ENCODE measurements around the gene FCER2. TPM values are rescaled to one million over a fixed set of nuclear protein-coding genes. Genes with fewer than 3 reads are reported as not detected.
"Not testable (repeated sequence)": the region's sequence is repeated elsewhere in the genome, so short reads cannot be mapped to it uniquely, and the experiment has no call there.

The FCER2 gene
- total RNA-seq, 1 donor from 2014 or later: not detected

GRCh38 chr19:7652061-7652641 lies 49.8 kb downstream of the FCER2 start:
- peak; percentile 77 for DNase-seq (ENCODE audit: low spot score)

DNA sequence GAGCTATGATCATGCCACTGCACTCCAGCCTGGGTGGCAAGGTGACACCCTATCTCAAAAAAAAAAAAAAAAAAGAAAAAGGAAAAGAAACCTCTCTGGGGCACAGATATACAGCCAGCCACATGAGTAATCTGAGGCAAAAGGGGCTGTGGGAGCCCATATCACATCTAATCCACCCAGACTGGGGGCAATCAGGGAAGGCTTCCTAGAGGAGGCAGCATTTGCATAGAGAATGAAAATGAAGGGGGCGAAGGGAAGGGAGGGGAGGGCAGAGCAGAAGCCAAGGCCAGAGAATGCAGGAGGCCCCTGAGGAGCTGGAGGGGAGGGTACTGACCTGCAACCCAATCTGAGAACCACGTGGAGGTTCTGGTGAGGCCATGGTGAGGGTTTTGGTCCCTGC lies 51.8 kb downstream of the FCER2 start:
- no peak for DNase-seq (ENCODE audit: low spot score)

- DNase-seq (ENCODE audit: low spot score): no peak
Observed at GRCh38 chr19:7648265-7649014, 53.5 kb downstream of the FCER2 start.

- DNase-seq (ENCODE audit: low spot score): no peak
Observed at GRCh38 chr19:7647156-7647555, 54.8 kb downstream of the FCER2 start.

DNA sequence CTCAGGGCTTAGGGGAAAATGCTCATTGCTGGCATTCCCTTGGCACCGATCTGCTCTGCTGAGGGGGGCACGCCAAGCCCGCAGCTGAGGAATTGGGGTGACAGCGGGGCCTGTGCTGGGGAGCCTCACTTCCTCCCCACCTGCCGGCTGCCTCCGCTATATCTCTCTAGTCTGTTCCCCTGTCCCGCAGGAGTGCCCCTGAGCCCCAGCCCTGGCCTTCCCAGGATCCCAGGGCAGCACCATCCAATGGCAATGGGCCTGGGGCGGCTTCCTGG lies 55.6 kb downstream of the FCER2 start:
- DNase-seq (ENCODE audit: low spot score): no peak

DNA sequence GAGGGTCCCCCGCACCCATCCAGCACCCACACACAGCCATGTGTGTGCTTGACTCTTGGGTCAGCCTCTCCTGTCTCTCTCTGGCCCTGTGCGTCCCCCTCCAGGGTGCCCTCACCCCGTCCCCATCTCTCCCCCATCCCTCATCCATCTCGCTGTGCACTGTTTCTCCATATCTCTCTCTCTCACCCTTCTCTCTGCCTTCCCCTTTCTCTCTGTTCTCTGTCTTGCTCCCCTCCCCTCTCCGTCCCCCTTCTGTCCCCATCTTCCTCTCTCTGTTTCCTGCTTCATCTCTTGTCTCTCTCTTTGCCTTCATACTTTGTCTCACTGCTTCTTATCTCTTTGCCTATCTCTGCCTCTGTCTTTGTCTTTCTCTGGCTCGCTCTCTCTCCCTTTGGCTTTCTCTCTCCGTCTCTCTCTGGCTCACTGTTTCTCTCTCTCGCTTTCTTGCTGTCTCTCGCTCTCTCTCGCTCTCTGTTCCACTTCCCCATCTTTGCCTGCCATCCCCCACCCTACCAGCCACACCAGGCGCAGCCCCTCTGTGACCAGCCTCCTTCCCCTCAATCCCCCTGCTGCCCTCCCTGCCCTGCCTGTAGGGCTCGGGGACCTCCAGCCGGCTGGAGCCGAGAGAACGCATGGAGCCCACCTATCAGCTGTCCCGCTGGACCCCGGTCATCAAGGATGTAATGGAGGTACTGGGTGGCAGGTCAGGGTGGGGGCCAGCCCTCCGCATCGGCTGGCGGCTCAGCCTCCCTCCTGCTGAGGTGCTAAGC lies 56.1 kb downstream of the FCER2 start:
- no peak for DNase-seq (ENCODE audit: low spot score)

- no peak for DNase-seq (ENCODE audit: low spot score)
Observed at GRCh38 chr19:7645163-7645562, 56.8 kb downstream of the FCER2 start.

- no peak for DNase-seq (ENCODE audit: low spot score)
Observed at GRCh38 chr19:7644550-7644877, 57.4 kb downstream of the FCER2 start.

- not testable (repeated sequence) for DNase-seq (ENCODE audit: low spot score)
Observed at GRCh38 chr19:7643629-7644549, 58.0 kb downstream of the FCER2 start.

DNA sequence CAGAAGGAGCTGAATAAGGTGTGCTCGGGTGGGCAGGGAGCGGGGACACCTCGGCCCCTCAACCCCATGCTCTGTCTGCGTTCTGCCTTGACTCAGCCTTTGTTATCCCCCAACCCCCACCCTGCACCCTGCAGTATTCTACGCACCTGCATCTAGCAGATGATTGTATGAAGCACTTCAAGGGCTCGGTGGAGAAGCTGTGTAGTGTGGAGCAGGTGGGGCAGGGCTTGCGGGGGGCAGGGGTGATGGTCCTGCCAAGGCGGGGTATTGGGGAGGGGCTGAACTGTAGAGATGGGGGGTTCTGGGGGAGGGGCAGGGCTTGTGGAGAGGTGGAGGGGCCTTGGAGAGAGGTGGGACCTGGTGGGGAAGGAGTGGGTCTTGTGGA lies 58.9 kb downstream of the FCER2 start:
- DNase-seq (ENCODE audit: low spot score): no peak

DNA sequence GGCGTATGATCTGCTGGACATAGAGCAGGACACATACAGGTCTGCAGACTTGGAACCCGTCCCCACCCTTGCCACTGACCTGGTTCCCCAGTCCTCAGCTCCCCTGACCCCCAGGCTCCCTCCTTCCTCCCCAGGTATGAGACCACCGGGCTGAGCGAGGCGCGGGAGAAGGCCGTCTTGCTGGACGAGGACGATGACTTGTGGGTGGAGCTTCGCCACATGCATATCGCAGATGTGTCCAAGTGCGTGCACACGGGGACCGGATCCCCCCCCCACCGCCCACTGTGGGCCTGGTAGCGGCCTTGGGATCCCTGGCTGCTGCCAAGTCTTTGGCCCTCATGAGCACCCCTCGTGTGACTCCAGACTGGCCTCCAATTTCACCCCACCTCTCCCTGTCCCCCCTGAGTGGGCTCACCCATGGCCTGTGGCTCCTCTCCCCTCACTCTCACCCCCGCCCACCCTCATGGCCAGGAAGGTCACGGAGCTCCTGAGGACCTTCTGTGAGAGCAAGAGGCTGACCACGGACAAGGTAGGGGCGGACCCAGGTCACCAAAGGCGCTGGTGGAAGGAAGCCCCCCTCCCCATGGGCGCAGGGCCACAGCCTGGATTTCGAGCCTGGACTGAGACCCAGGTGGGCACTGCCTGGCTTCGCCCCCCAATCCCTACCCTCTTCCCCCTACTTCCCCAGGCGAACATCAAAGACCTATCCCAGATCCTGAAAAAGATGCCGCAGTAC lies 59.5 kb downstream of the FCER2 start:
- DNase-seq (ENCODE audit: low spot score): no peak

DNA sequence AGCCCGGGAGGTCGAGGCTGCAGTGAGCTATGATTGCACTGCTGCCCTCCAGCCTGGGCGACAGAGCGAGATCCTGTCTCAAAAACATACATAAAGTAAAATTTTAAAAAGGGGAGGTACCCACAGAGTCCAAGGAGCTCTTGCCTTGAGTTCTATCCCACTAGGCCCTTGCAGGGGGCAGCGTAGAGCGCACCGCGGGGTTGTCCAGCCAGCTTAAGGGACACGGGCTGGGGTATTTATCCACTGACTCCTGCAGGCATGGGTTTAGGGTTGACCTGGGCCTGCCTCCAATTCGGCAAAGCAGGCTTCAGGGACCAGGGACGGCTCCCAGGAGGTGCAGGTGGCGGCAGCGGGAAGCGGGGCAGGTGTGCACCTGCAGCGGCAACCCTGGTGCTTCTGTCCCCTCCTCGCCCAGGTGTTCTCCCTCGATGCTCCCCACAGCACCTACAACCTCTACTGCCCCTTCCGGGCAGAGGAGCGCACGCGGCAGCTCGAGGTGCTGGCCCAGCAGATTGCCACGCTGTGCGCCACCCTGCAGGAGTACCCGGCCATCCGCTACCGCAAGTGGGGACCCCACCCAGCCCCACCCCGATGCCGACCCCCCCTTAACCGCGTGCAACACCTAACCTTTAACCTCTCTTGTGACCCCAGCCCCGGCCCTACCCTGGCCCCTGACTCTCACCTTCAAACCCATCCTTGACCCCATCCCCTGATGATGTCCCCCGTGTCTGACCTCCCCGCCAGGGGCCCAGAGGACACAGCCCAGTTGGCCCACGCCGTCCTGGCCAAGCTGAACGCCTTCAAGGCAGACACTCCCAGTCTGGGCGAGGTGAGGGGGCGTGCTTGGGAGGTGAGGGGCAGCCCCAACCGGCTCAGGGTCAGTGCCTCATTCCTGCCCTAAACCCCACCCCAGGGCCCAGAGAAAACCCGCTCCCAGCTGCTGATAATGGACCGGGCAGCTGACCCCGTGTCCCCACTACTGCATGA lies 60.3 kb downstream of the FCER2 start:
- no peak for DNase-seq (ENCODE audit: low spot score)

DNA sequence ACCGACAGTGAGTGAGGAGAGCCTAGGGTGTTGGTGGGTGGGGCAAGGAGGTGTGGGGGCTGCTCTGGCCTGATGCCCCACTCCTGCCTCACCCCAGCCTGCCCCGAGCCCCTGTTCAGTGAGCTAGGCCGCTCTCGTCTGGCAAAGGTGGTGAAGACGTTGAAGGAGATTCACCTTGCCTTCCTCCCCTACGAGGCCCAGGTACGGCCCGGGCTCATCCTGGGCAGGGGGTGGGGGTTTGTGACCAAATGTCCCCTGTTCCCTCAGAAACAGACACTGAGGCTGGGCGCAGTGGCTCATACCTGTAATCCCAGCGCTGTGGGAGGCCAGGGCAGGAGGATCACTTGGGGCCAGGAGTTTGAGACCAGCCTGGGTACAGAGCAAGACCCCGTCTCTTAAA lies 61.1 kb downstream of the FCER2 start:
- no peak for DNase-seq (ENCODE audit: low spot score)

DNA sequence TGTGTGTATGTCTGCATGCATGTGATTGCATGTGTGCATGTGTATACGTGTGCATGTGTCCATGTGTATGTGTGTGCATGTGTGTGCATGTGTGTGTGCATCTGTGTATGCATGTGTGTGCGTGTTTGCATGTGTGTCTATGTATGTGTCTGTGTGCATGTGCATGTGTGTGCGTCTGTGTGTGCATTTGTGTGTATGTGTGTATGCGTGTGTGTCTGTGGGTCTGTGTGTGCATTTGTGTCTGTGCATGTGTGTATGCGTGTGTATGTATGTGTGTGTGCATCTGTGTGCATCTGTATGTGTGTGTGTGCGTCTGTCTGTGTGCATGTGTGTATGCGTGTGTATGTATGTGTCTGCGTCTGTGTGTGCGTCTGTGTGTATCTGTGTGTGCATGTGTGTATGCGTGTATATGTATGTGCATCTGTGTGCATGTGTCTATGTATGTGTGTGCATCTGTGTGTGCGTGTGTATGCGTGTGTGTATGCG lies 62.0 kb downstream of the FCER2 start:
- no peak for DNase-seq (ENCODE audit: low spot score)

- no peak for DNase-seq (ENCODE audit: low spot score)
Observed at GRCh38 chr19:7638802-7639465, 63.0 kb downstream of the FCER2 start.
